Left renal cortex interstitium (tissue), 4 donors: ENCODE measurements around the gene SDK2. TPM values are rescaled to one million over a fixed set of nuclear protein-coding genes. Genes with fewer than 3 reads are reported as not detected.

Source experiments
- DNase-seq, 4 donors: peaks; one replicate each; pipeline ENCODE4 v3.0.0-alpha.2; 2013; ENCODE audit warnings: low read depth in 4 of 4, low spot score in 2 of 4, missing footprints in 1 of 4
- polyA plus RNA-seq, 4 donors: library from polyadenylated mRNA; unstranded; fragments of 120-200 nt; gene quantifications; one replicate each; pipeline ENCODE4 v1.2.1, GENCODE V29; 2013; ENCODE audit not compliant: insufficient read length in 4 of 4

The SDK2 gene
- polyA plus RNA-seq, 4 donors = 8.8 to 12.2 (median 9.9) TPM

DNA sequence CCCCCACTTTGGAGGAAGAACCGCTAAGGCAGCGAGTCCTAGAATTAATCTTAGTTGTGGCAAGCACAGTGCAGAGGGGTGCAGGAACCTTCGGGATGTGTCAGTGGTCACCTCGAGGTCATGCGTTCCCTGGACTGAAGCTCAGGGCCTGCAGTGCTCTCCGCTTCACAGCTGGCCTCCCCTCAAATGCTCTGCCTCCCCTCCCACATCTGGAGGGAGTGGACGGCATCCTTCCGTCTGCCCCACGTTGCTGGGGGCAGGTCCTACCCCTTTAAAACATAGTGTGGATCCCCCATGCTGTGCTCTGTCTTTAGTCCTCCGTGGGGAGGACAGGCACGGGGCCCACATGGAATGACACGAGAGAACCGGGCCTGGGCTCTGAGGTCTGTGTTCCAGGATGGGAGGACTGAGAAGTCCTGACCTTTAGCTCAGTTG is 232.9 kb downstream of the SDK2 start:
- DNase-seq = no peak

DNA sequence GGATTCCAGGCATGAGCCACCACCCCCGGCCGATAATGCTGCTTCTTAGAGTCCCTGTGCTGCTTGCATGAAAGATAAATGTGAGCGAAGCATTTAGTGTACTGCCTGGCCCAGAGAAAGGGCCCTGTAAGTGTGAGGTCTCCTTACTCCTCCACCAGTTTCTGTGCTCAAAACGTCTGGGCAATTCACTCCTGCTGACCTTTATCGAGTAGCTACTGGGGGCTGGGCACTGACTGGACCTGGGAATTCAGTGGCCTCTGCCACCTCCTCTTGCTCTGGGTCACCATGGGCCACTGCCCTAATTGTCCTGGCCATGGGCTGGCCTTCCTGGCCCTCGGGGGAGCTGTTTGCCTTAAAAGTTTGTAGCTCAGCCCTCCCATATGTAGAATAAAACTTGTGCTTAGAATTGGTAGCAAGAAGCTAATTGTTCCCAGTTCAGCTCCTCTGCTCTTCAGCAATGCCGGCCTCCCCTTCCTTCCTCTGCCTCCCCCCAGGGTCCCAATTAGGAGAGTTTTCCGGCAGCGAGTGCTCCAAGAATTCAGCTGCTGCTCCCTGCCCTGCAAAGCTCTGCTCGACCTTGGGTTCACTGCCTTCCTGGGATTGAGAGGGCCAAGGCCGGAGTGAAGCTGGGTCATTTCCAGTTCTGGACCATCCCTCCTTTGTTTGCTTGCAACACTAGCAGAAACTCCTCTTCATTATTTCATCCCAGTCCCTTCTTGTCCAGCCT is 233.5 kb downstream of the SDK2 start:
- no peak for DNase-seq

DNA sequence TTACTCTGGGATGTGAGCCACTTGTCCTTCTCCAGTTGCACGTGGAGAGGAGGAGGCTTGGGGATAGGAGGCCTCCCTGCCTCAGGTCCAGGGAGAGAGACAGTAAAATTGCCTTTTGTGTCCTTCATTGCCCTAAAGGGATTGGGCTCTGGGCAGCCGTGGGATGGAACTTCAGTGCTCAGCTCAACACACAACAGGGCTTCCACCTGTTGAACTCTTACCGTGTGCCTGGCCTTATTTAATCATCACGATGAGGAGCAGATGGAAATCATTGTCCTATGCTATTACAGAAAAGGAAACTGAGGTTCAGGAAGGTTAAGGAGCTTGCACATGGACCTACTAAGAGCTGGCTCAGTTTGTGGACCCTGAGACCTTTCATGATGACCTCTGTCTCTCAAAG is 240.0 kb downstream of the SDK2 start:
- no peak for DNase-seq

DNA sequence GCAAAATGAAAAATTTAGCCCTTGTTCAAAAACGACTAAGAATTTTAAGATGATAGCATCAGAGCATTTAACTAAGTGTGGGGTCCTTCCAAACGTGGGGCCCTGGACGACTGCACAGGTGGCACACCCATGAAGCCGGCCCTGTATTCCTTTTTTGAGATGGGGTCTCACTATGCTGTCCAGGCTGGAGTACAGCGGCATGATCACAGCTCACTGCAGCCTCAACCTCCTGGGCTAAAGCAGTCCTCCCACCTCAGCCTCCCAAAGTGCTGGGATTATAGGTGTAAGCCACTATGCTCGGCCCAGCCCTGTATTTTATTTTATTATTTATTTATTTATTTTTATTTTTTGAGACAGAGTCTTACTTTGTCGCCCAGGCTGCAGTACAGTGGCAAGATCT is 241.8 kb downstream of the SDK2 start:
- no peak for DNase-seq

DNA sequence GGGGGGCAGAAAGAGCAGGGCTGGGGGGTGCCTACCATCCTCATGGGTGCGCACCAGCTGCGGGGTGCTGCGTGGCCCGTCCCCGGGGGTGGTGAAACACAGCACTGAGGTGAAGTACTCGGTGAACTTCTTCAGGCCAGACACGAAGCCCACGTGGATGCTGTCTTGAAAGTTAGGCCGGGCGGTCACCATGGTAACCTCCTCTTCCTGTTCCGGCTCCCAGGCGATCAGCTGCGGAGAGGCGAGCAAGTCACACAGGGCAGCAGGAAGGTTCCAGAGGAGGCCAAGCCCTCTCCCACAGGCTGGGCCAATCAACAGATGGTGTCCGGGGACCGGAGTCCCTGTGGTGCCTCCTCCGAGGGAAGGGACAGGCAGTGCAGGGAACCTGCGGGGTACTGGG is 242.3 kb downstream of the SDK2 start:
- no peak for DNase-seq

DNA sequence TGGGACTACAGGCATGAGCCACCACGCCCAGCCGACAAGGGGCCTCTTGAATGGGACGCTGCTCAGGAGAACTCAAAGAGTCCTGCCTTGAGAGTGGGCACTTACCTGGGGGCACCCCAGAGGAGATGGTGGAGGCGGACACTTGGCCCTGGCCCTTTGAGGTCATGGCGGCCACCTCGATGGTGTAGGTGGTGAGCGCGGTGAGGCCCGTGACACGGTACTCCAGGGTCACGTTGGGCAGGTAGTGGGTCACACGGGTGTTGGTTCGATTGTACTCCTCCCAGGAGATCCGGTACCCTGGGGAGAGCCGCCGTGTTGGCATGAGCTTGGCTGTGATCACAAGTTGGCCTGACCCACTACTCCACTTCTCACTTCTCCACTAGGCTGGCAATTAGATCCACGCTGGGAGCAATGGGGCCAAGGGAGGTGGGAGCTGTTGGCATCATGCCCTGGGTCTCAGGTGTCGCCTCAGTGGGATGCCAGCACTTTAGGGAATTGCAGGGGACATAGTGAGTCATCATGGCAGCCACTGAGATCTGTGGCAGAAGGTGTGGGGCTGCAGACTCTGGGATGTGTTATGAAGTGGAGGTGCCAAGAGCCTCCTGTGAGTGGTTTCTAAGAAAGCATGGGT is 243.2 kb downstream of the SDK2 start:
- DNase-seq = no peak

DNA sequence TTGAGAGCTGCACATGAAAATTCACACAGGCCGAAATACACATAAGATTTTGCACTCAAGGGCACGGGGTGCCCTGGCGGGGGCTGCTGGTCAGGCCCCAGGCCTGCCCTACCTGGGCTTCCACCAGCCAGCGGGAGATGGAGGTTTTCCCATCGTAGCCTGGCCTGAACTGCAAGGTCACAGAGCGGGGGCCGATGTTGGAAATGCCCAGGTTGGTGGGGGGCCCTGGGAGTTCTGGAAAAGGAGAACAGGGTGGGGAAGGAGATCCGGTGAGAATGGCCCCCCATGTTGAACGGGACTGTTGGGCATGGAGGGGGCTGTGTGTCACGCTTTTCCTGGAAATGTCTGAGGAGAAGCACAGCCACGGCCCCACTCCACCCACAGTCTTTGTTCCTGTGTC is 245.2 kb downstream of the SDK2 start:
- DNase-seq = no peak

DNA sequence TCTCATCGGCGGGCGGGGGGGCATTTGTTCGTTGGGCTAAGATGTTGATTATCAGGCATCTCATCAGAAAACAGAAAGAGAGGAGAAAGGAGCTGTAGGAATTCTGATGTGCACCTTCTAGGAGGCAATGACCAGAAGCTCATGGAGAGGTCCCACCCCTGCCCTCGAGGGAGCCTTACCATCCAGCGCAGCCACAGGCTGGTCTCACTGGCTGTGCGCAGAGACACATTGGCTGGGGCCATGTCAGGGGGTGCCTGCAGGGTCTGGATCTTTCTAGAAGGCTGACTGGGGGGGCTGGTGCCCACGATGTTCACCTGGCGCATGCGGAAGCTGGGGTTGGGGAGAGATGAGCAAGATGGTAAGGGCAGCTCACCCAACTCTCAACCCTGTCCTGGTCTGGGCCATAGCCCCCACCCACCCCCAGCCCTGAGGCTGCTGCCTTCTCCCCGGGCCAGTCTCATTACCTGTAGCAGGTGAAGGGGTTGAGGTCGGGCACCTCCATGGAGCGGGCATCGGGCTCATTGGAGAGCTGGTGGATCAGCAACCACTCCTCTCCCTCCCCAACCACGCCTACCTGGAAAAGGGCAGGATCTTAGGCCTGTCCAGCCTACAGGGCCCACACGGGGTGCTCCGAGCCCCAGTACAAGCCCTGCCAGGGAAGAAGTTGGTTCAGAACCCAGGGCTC is 246.2 kb downstream of the SDK2 start:
- no peak for DNase-seq

DNA sequence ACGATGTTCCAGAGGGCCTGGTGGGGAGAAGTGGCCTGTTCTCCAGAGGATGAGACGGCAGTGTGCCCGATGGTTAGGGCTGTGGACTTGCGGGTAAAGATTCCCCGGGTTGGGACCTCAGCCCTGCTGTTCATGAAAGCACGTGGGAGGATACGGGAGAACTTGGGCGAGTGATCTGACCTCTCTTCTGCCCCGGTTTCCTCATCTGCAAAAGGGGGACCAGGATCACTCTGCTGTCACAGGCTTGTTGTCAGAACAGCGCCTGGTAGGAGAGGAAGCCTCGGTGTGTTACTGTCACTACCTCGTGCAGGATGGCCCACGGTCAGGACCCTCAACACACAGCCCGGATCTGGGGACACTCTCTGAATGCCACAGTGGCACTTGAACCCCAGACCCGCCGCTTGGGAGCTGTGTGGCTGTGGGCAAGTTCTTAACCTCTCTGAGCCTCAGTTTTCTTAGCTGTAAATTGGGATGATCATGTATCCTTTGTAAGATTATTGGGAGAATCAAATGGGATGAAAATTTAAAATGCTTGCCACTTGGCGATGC is 246.9 kb downstream of the SDK2 start:
- DNase-seq = no peak

DNA sequence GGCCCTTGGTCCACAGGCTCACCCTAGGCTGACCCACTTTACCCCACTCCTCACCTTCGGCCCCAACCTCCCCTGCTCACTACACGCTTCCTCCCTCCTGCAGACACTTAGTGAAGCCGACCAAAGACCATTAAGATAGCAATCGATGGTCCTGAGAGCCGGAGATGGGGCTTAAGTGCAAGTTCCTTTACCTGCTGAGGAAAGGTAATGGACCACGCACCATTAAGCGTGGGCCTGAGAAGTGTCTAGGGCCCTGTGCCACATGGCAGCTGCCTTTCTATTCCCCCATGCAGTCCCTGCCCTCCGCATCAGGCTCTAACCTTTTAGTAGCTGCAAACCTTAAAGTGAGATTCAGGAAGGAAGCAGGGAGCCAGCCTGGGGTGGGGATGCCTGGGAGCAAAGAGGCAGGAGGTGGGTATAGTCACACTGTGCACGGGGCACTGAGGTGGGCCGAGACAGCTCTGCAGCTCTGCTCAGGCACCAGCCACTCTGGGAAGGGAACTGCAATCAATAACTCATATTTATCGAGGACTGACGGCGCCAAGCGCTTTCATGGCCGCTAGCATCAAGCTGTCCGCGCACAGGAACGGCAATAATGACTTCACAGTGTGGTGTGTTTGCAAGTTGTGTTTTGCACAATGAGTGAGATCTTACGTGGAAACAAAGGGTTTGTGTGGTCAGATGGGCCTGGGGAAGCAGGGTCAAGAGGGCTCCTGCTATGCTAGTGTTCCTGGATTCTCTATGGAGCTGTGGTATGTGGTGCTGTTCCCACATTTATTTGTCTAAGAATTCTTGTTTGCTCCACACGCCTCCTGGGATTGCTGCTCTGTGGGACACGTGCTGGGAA is 247.6 kb downstream of the SDK2 start:
- DNase-seq = no peak

DNA sequence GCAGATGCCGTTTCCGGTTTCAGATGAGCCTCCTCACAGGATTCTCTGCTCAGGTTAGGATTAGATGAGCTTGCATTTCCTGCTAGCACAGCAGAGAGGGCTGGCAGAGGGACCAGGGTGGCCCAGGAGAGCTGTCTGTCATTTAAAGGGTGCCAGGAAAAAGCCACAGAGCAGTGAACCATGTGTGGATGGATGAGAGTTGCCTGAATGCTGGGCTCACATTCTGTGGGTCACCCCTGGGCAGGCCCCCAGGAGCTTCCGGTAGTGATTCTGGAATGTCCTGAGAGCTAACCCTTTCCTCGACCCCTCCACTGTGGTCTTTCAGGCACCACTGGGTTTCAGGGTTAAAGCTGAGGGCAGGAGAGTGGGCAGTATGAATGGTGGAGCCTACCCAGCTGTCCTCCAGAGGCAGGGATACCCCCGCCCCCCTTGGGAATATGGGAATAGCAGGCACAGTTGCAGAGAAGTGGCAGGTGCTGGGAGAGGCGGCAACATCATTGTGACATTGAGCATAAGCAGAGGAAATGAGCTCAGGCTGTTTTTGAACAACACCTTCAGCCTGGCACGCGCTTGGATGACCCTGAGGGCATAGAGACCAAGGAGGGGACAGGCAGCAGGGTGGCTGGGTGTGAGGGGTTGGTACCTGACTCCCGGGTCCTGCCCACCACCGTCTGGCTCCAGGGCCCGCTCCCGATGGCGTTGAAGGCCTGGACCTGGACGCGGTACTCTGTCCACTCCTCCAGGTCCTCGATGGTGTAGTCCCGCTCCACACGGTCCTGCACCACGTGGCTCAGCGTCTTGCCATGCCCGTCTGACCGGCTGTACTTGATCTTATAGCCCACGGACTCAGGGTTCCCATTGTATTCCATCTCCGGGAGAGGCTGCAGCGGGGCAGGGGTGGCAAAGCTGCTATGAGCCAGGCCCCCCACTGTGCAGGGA is 249.5 kb downstream of the SDK2 start:
- no peak for DNase-seq

DNA sequence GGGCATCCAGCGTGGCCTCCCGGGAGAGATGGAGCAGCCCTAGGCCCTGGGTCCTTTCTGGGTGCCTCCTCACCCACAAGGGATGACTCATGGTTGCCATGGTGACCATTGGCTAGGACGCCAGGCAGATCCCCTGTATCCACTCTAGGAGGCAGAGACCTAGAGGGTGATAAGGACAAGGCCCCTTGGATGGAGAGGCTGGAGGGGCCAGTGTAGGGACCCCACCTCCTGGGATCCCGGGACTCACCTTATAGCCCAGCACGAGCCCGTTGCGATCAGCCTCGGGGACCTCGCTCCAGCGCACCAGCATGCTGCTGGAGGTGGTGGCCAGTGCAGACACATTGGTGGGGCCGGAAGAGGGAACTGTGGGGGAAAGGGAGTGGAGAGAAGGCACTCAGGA is 250.3 kb downstream of the SDK2 start:
- no peak for DNase-seq

DNA sequence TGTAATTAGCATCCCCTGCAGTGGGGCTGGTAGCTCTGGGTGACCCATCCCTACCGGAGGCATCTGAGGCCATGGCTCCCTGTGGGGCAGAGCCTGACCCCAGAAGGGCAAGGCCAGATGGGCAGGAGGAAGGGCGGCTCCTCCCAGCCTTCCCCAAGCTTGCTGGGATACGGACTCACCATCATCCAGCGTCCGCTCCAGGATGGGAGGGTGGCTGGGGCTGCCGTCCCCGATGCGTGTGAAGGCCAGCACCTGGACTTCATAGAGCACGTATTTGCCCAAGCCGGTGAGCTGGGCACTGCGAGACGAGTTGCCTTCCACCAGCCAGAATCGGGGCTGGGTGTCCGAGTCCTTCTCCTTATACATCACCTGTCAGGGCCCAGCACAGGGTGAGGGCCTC is 250.9 kb downstream of the SDK2 start:
- no peak for DNase-seq

DNA sequence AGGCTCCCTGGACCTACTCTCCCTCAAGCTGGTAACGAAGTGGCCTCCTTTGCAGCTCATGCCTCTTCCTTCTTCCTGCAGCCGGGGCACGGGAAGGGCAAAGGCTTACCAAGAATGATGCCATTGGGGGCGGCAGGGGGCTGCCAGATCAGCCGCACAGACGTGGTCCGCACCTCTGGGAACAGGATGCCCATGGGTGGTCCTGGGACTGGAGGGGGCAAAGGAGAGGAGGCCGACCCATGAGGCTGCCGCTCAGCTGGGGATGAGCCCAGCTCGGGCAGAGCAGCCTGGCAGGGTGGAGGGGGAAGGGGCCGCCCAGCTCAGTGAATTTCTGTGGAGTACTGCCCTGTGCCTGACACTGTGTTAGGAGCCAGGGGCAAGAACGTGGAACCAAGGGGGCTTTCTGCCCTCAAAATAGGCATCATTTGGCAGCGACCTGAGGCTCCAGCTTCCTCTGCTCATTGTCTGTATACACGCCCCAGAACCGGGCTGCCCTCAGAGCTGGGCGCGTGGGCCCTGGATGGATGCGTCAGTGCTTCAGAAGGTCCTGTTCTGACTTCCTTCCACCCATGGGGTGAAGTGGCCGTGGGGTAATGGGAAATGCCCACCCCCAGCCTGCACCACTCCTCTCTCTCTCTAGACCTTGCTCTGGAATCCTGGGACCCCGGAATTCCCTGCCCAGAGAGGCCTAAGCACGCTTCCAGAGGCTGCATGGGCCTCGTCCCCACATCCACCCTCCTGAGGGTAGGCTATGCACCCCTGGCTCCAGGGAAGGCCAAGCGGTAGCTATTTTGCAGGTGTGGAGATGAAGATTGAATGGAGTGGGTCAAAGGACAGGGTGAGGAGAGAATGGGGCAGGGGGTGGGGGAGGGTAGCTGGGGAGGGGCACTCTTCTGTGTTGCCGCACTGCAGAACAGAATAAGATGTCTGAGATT is 252.6 kb downstream of the SDK2 start:
- no peak for DNase-seq

DNA sequence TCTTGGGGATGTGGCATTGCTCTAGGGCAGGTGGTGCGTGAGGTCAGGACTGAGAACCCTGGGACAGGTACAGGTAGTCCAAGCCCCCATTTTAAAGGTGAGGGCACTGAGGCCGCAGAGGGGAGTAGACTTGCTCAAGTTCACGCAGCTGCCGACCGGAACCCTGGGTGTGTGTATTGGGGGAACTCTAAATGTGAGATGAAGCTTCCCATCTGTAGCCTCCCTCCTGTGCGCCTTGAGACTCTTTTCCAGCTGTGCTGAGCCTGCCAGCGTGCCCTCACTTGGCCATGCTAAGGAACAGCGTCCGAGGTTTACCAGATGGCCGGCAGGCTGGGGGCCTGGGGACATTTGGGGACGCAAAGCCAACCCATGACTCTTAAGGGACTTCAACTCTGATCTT is 253.4 kb downstream of the SDK2 start:
- no peak for DNase-seq

DNA sequence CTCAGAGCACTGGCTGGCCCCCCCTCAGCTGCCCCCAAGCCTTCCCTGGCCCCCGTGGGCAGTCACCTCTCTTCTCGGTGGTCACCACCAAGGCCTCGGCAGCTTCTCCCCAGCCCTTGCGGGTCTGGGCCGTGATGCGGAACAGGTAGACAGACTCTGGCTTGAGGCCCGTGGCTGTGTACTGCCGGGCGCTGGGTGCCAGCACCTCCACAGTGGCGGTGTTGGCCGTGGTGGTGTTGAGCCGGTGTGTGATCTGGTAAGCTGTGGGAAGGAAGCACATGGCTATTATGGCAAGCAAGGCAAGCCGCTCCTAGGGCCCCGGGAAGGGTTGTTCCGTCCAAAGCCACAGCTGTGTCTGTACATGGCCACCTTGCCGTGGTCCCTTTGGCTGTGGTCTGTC is 254.0 kb downstream of the SDK2 start:
- no peak for DNase-seq

DNA sequence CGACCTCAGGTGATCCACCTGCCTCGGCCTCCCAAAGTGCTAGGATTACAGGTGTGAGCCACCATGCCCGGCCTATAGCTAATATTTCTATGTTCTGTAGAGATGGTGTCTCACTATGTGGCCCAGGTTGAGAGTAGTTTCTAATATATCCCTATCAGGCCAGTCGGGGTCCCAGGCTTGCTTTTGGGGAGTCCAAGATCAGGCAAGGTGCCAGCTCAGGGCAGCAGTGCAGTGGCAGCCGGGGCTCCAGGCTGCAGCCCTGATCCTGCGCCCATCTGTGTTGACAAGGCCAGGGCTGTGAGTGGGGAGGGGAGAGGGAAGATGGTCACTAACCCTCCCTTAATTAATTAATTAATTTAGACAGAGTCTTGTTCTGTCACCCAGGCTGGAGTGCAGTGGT is 254.8 kb downstream of the SDK2 start:
- DNase-seq = no peak

DNA sequence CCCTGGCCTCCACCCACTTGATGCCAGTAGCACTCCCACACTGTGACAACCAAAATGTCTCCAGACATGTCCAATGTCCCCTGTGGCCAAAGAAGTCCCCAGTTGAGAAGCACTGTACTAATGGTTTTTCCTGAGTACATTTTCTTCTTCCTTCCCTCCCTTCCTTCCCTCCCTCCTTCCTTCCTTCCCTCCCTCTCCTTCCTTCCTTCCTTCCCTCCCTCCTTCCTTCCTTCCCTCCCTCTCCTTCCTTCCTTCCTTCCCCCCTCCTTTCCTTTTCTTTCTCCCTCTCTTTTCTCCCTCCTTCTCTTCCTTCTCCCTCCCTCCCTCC is 255.7 kb downstream of the SDK2 start:
- DNase-seq = no peak
